ENCODE results near the gene TMOD3. TPM values are rescaled to one million over a fixed set of nuclear protein-coding genes. Genes with fewer than 3 reads are reported as not detected.
A peak's percentile ranks its signal among the peaks of the same experiment; 100 is the strongest.

TMOD3 gene
- total and polyA plus RNA-seq, 2 of the 8 experiments (the other 6 are each of a cell fraction or from before 2014, with no cell fraction given) = 3.9 to 29.0 TPM

DNA sequence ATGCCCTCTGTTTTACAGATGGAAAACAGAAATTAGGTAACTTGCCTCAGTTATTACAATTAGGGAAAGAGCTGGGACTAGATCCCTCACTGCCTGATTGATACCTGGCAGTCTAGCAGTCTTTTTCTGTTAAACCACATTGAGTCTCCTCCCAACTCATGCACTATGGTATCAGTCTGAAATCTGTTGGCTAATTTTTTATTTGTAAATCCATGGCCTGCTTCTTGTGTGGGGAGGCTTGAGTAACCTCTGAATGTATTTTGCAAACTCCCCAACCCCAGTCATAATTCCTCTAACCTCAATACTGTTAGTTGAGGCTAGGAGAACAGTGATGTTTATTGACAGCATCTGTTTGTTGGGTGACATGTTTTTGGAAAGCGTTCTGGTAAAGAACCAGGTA is 35.9 kb downstream of the TMOD3 start:
- WGBS, 2 experiments (ENCODE audit: extremely low coverage in 1 of 2, insufficient coverage in 1 of 2, insufficient read length in 1 of 2, insufficient replicate concordance in 2 of 2, low coverage in 1 of 2, low lambda C conversion rate in 2 of 2, missing lambda C conversion rate in 1 of 2) = 89% methylated on average over 1 of the region's 1 CpG; no CpG with 5 or more reads in 1 of the 2 experiments
- 0 out of 4 replicates have a peak, but pooled peaks cover 0 to 1% of the 10 kb centered on the region in 2 experiments for H3K9me3 ChIP-seq (ENCODE audit: insufficient read depth in 2 of 2, low read depth in 1 of 2, low read length in 1 of 2)
- H3K4ac ChIP-seq (replicated peaks; ENCODE audit: insufficient read length, low read depth, low read length) = no peak overlapping the region
- no peaks in the 10 kb centered on the region for H3K79me2 ChIP-seq (ENCODE audit: control insufficient read depth in 1 of 2, insufficient read depth in 2 of 2, low read length in 2 of 2)
- H3K14ac ChIP-seq (ENCODE audit: insufficient read length) = no peak overlapping the region
- H3K4me3 ChIP-seq (ENCODE audit: extremely low read depth in 1 of 4, insufficient read depth in 2 of 4, low read depth in 3 of 4, low read length in 4 of 4) = no peak overlapping the region
- H2BK120ac ChIP-seq (replicated peaks; ENCODE audit: low read depth, low read length) = peak overlapping the region; percentile 69
- H3K36me3 ChIP-seq (ENCODE audit: control insufficient read depth in 2 of 4, insufficient read depth in 4 of 4, low read length in 3 of 4) = peaks cover 0 to 2% (median under 1%) of the 10 kb centered on the region in 4 experiments; a peak in 2 of 8 replicates
- no peak overlapping the region for H3K23ac ChIP-seq (ENCODE audit: insufficient read length)
- no peaks in the 10 kb centered on the region for H4K20me1 ChIP-seq (replicated peaks in 1 of 2; ENCODE audit: control insufficient read depth in 1 of 2, insufficient read depth in 2 of 2, low read length in 2 of 2)
- H3K4me1 ChIP-seq (replicated peaks in 1 of 4; ENCODE audit: control insufficient read depth in 3 of 4, insufficient read depth in 4 of 4, low read length in 3 of 4) = peaks cover 0 to 6% (median 5%) of the 10 kb centered on the region in 4 experiments; a peak in 5 of 7 replicates
- H3K27me3 ChIP-seq (replicated peaks in 1 of 4; ENCODE audit: control insufficient read depth in 3 of 4, extremely low read depth in 1 of 4, insufficient read depth in 3 of 4, low read length in 3 of 4) = no peaks in the 10 kb centered on the region
- H3K79me1 ChIP-seq (ENCODE audit: low read depth, low read length) = no peaks in the 10 kb centered on the region
- H4K91ac ChIP-seq (replicated peaks; ENCODE audit: insufficient read length, low read length) = no peak overlapping the region
- H2BK12ac ChIP-seq (ENCODE audit: low read depth, low read length) = no peak overlapping the region
- peak overlapping the region; percentile 76; the same call in 1 of the 2 replicates for H2BK20ac ChIP-seq (ENCODE audit: low read length)
- no peaks in the 10 kb centered on the region for H3K23me2 ChIP-seq (ENCODE audit: low read depth, low read length)
- H3K56ac ChIP-seq (replicated peaks; ENCODE audit: insufficient read length, low read depth, low read length) = no peak overlapping the region
- H2AFZ ChIP-seq (ENCODE audit: low read length) = no peak overlapping the region
- no peak overlapping the region for H2AK5ac ChIP-seq (ENCODE audit: low read depth, low read length)
- no peak for DNase-seq (ENCODE audit: low read depth in 1 of 2, low spot score in 2 of 2)
- H2BK15ac ChIP-seq (ENCODE audit: low read length) = no peak overlapping the region
- no peak overlapping the region for H3K4me2 ChIP-seq (ENCODE audit: insufficient read depth in 1 of 2, low read depth in 2 of 2, low read length in 2 of 2)
- no peak overlapping the region for H4K8ac ChIP-seq (ENCODE audit: extremely low read depth, insufficient read depth, low read length)
- no peak overlapping the region for H4K5ac ChIP-seq (ENCODE audit: insufficient read length, low read depth, low read length)
- POLR2A ChIA-PET (ENCODE audit: partially characterized antibody) = interaction anchor here (1.0 kb wide), 1 partner anchor 9 kb away, joined by 3 read pairs; no protein-coding TSS in a partner anchor
- CTCF ChIA-PET (ENCODE audit: partially characterized antibody) = interaction anchor here (0.9 to 1.4 kb wide), 4 partner anchors 9 to 275 kb away, joined by 3 to 4 read pairs (median 4); no protein-coding TSS in a partner anchor
- no peak overlapping the region for H3K9ac ChIP-seq (replicated peaks in 1 of 4; ENCODE audit: extremely low read depth in 1 of 4, low read depth in 3 of 4, low read length in 3 of 4)
- H2BK5ac ChIP-seq (ENCODE audit: low read depth, low read length) = no peak overlapping the region
- H3K18ac ChIP-seq (ENCODE audit: extremely low read depth, low read length) = no peak overlapping the region
- no peak for FAIRE-seq
- H3K27ac ChIP-seq (ENCODE audit: low read depth, low read length) = no peak overlapping the region
- TF ChIP-seq, protein P1, sequence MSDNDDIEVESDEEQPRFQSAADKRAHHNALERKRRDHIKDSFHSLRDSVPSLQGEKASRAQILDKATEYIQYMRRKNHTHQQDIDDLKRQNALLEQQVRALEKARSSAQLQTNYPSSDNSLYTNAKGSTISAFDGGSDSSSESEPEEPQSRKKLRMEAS (IDR thresholded peaks at IDR 0.05) = no peak
- TF ChIP-seq TAF7 (optimal IDR thresholded peaks at IDR 0.05; ENCODE audit: borderline replicate concordance, low read depth, low read length) = no peak
- TF ChIP-seq, protein P2, sequence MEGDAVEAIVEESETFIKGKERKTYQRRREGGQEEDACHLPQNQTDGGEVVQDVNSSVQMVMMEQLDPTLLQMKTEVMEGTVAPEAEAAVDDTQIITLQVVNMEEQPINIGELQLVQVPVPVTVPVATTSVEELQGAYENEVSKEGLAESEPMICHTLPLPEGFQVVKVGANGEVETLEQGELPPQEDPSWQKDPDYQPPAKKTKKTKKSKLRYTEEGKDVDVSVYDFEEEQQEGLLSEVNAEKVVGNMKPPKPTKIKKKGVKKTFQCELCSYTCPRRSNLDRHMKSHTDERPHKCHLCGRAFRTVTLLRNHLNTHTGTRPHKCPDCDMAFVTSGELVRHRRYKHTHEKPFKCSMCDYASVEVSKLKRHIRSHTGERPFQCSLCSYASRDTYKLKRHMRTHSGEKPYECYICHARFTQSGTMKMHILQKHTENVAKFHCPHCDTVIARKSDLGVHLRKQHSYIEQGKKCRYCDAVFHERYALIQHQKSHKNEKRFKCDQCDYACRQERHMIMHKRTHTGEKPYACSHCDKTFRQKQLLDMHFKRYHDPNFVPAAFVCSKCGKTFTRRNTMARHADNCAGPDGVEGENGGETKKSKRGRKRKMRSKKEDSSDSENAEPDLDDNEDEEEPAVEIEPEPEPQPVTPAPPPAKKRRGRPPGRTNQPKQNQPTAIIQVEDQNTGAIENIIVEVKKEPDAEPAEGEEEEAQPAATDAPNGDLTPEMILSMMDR (IDR thresholded peaks at IDR 0.05; ENCODE audit: control extremely low read depth in 1 of 3, insufficient read depth in 1 of 3, low read depth in 1 of 3, low read length in 3 of 3) = no peak
- TF ChIP-seq BCL11A (IDR thresholded peaks at IDR 0.05; ENCODE audit: low read depth in 2 of 2, low read length in 2 of 2) = no peak
- TF ChIP-seq SIRT6 (IDR thresholded peaks at IDR 0.05; ENCODE audit: low read length) = no peak
- TF ChIP-seq GTF2F1 (IDR thresholded peaks at IDR 0.05; ENCODE audit: borderline replicate concordance, low read depth, low read length) = no peak
- no peak for TF ChIP-seq CBX5 (IDR thresholded peaks at IDR 0.05; ENCODE audit: low read depth, low read length)
- TF ChIP-seq PHF8 (conservative IDR thresholded peaks at IDR 0.05; ENCODE audit: low read depth, low read length) = no peak
- TF ChIP-seq SIN3A (conservative IDR thresholded peaks at IDR 0.05 in 1 of 2, IDR thresholded peaks at IDR 0.05 in 1 of 2; ENCODE audit: low read depth in 1 of 2, low read length in 2 of 2) = no peak
- TF ChIP-seq SP2 (IDR thresholded peaks at IDR 0.05; ENCODE audit: low read length) = no peak
- TF ChIP-seq ASH2L (IDR thresholded peaks at IDR 0.05; ENCODE audit: low read length) = no peak
